NCI-H146 treated with DMSO at 0.1 percent for 48 hours (cell line): ENCODE measurements around the gene RPUSD1.
"Not testable (repeated sequence)": the region's sequence is repeated elsewhere in the genome, so short reads cannot be mapped to it uniquely, and the experiment has no call there.

ENCODE experiments used
- DNase-seq: peaks from one replicate; lab custom pipeline; 2025; ENCODE audit not compliant: unreplicated experiment; lab: John Stamatoyannopoulos, UW

The RPUSD1 gene

GRCh38 chr16:768428-768827, 19.8 kb downstream of the RPUSD1 start:
- DNase-seq, result no peak

- DNase-seq, result no peak
Observed at GRCh38 chr16:767743-768235, 20.4 kb downstream of the RPUSD1 start.

- no peak for DNase-seq
Observed at GRCh38 chr16:766820-767640, 21.2 kb downstream of the RPUSD1 start.

GRCh38 chr16:766008-766819, 22.0 kb downstream of the RPUSD1 start:
- no peak for DNase-seq

GRCh38 chr16:765488-765865, 22.7 kb downstream of the RPUSD1 start:
- DNase-seq, result no peak

GRCh38 chr16:764848-765487, 23.2 kb downstream of the RPUSD1 start:
- DNase-seq, result no peak

- no peak for DNase-seq
Observed at GRCh38 chr16:764184-764750, 23.9 kb downstream of the RPUSD1 start.

GRCh38 chr16:763369-764183, 24.6 kb downstream of the RPUSD1 start:
- no peak for DNase-seq

GRCh38 chr16:762595-763268, 25.4 kb downstream of the RPUSD1 start:
- DNase-seq, result no peak

GRCh38 chr16:761625-762513, 26.3 kb downstream of the RPUSD1 start:
- no peak for DNase-seq

GRCh38 chr16:760545-761343, 27.4 kb downstream of the RPUSD1 start, which contains the start of gene MSLN:
Gene MSLN, plus strand, starts transcription at chr16:760734. Its CDS starts 1,947 bp downstream, at chr16:762681.
- no peak for DNase-seq

- no peak for DNase-seq
Observed at GRCh38 chr16:760065-760464, 28.1 kb downstream of the RPUSD1 start.

- DNase-seq, result no peak
Observed at GRCh38 chr16:759110-759910, 28.9 kb downstream of the RPUSD1 start.

- no peak for DNase-seq
Observed at GRCh38 chr16:756428-756827, 31.8 kb downstream of the RPUSD1 start.

GRCh38 chr16:754656-755055, 33.5 kb downstream of the RPUSD1 start:
- no peak for DNase-seq

GRCh38 chr16:754121-754607, 34.0 kb downstream of the RPUSD1 start:
- not testable (repeated sequence) for DNase-seq

GRCh38 chr16:752007-752312, 36.2 kb downstream of the RPUSD1 start:
- no peak for DNase-seq
